HAP-1 (cell line): Measurements from ENCODE around the gene CCND1.
"Not testable (repeated sequence)": the region's sequence is repeated elsewhere in the genome, so short reads cannot be mapped to it uniquely, and the experiment has no call there.

ENCODE experiments used
- DNase-seq, 2 experiments: peaks; one replicate each; pipeline ENCODE4 v3.0.0-alpha.2; 2016 to 2020; ENCODE audit warnings: low spot score in 2 of 2
- H3K27me3 ChIP-seq: fragments of 250-450 bp; sonication (Bioruptor Pico); 2 replicates; pipeline ENCODE4 v1.5.1; 2020; ENCODE audit warnings: low read depth, mild to moderate bottlenecking, moderate library complexity
- H3K36me3 ChIP-seq: fragments of 250-450 bp; sonication (Bioruptor Pico); replicated peaks from 2 replicates; pipeline ENCODE4 v1.5.1; 2020; ENCODE audit warnings: mild to moderate bottlenecking
- H3K4me1 ChIP-seq: fragments of 250-450 bp; sonication (Bioruptor Pico); 2 replicates; pipeline ENCODE4 v1.5.1; 2020; ENCODE audit warnings: mild to moderate bottlenecking
- H3K4me3 ChIP-seq: fragments of 250-450 bp; sonication (Bioruptor Pico); 2 replicates; pipeline ENCODE4 v1.5.1; 2020; ENCODE audit warnings: mild to moderate bottlenecking, moderate library complexity
- H3K9me3 ChIP-seq: fragments of 250-450 bp; sonication (Bioruptor Pico); 2 replicates; pipeline ENCODE4 v1.5.1; 2020; ENCODE audit warnings: mild to moderate bottlenecking, moderate library complexity
- in situ Hi-C: fragments of 300-500 bp; cut with MboI; formaldehyde crosslinking; loops from 3 replicates; pipeline ENCODE4 v1.14.3; 2020; ENCODE audit warnings: low sequenced_read_pairs, inconsistent platforms, mixed read lengths

Gene CCND1

DNA sequence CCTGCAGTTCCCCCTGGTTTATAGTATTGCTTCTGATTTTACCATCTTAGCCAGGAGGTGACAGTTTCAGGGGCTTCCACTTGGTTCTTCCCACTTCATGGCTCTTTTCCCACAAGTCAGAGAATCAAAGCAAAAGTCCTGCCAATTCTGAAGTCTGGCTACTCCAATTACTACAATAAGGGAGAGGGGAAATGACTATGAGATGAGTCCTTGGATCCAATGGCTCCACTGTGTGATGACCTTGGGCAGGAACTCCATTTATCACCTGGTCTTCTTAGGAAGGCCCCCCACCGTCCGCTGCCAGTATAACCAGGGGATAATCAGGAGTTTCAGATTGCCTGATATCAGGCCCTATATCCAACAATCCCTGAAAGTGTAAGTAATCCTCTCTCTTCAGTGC lies 31.6 kb upstream of the CCND1 start:
- Histone ChIP-seq H3K4me3 (no peak overlapping the region), H3K9me3 (no peaks in the 10 kb centered on the region), H3K4me1 (no peaks in the 10 kb centered on the region), H3K27me3 (peaks cover 14% of the 10 kb centered on the region; the same call in 1 of the 2 replicates), H3K36me3 (no peaks in the 10 kb centered on the region)
- in situ Hi-C loops, result no loop called here
- DNase-seq, result no peak

DNA sequence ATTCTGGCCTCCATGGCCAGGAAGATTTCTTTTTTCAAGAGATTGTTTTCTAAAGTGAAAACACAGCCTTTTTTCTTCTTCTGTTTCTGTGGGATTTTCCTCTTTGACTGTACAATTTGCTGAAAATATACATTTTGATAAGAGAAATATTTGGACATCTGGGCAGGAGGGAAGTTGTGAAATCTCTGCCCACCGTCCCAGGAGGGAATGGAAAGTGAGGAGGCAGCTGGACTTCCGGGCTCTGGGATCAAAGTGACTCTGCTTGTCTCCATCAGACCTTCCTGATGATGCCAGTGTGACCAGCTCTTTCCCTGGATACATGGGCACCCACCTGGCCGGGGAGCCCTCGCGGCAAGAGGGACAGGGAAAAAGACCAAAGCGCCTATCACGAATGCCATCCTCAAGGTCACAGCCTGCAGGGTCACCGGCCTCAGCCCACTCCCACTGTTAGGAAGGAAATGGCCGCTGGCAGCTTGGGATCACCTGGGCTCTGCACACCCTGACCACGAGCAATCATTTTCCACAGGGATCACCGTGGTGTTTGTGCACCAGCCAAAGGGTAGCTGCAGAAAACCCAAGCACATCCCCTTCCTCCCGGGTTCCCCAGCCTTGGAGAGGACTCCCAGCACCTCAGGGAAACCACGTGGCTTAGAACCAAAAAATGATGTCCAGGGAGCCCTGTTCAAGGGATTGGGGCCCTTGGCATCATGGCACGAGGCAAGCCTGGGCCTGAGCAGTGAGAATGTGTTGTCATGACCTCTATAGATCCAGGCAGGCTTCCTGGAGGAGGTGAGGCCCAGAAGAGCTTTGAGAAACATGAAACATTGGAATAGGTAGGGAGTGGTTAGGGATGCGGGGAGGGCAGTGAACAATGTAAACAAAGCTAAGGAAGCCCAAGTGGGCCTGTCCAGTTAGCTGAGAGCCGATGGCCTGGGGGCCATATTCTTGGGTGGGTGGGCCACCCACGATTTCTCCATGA lies 29.1 kb upstream of the CCND1 start:
- Histone ChIP-seq H3K4me1 (no peaks in the 10 kb centered on the region), H3K9me3 (no peaks in the 10 kb centered on the region), H3K27me3 (peaks cover 7% of the 10 kb centered on the region; the same call in 1 of the 2 replicates), H3K4me3 (no peak overlapping the region), H3K36me3 (no peaks in the 10 kb centered on the region)
- DNase-seq, result no peak
- in situ Hi-C loops, result no loop called here

DNA sequence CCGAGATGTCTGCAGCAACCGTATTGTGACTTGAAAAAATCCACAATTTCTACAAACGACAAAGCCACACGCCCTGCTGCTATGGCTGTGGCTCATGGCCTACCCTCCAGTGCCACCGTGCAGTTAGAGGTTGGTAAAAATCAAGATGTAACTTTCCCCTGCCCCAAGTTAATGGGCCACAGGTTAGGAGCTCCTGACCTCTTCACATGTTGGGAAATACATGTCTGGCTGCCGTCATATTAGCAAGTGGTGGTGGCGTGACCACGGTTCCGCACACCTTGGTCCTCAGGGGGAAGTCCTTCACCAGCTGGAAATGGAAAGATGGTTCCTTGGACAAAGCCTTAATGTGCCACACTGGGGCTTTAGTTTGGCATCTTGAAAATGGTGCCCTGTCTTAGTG lies 27.4 kb upstream of the CCND1 start:
- Histone ChIP-seq H3K36me3 (no peaks in the 10 kb centered on the region), H3K9me3 (no peaks in the 10 kb centered on the region), H3K4me3 (no peak overlapping the region), H3K27me3 (0 out of 2 replicates have a peak, but pooled peaks cover 3% of the 10 kb centered on the region), H3K4me1 (no peaks in the 10 kb centered on the region)
- DNase-seq, result no peak
- in situ Hi-C loops, result no loop called here

DNA sequence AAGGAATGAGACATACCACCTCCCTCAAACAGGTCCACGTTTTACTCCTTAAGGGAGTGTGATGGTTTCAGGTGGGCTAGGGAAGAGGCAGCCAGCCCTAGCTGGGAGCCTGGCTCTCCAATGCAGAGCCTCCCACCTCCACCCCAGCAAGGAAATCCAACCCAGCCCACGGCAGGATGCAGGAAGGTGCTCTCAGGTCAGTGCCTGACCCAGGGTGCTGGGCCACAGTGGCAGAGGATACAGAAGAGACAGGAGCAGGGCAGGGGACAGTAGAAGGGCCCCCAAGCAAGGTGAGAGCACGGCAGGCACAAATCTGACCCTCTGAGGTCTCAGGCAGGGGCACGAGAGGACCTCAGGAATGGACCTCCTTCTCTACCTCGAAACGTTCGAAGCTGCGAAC lies 26.9 kb upstream of the CCND1 start:
- Histone ChIP-seq H3K27me3 (0 out of 2 replicates have a peak, but pooled peaks cover under 1% of the 10 kb centered on the region), H3K4me3 (no peak overlapping the region), H3K36me3 (no peaks in the 10 kb centered on the region), H3K9me3 (no peaks in the 10 kb centered on the region), H3K4me1 (no peaks in the 10 kb centered on the region)
- no peak for DNase-seq
- in situ Hi-C loops, result no loop called here

DNA sequence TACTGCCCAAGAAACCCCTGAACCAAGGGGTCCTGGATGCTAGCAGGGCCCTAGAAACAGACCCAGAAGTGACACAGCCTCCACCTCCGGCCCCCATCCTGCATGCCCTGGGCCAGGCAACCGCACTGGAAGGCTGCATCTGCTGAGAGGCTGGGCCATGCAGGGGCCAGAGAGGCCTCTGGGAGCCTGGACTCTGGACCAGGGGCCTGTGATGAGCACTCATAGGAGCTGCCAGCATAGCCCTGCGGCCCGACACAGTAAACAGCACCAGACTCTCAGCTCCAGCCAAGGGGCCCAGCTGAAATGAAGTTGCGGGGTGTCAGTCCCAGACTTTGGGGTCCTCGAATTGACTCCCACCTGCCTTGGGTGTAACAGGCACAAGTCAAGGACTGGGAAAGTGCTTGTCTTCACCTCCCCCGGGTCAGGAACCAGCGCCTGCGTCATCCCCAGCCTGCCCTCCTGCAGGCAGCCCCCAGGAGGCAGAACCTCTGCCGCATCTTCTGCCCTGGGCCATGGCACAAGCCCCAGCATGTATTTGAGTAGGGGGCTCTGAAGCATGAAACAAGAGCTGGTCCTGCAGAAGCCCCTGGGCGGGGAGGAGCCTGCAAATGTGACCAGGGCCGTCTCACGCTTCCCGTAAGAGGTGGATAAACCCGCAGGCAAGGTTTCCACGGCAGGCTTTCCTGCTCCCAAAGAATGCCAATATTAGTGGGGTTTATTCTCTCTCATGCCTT lies 25.2 kb upstream of the CCND1 start:
- H3K4me3 ChIP-seq, result no peak overlapping the region

DNA sequence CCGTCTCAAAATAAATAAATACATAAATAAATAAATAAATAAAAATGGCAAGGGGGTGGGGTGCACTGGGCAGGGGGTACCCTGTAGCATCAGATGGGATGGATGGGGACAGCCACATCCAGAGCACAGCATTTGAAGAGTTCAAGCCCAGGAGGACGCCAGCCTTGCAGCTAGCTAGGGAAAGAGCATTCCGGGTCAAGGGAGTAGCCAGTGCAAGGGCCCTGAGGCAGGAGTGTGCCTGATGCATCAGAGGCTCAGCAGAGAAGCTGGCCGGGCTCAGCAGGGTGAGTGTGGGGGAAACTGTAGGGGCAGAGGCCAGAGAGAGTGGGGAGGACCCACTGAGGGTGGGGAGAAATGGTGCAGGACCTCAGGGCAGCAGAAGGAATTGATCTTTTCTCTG lies 23.7 kb upstream of the CCND1 start:
- DNase-seq, result no peak
- H3K4me1 ChIP-seq, result no peaks in the 10 kb centered on the region
- H3K4me3 ChIP-seq, result no peak overlapping the region
- 0 out of 2 replicates have a peak, but pooled peaks cover 2% of the 10 kb centered on the region for H3K27me3 ChIP-seq
- H3K36me3 ChIP-seq, result no peaks in the 10 kb centered on the region
- no peaks in the 10 kb centered on the region for H3K9me3 ChIP-seq
- in situ Hi-C loops, result no loop called here

More for the DNA sequence above, 25.2 kb upstream of the CCND1 start:
- no peak for DNase-seq
- no peaks in the 10 kb centered on the region for H3K27me3 ChIP-seq
- H3K9me3 ChIP-seq, result no peaks in the 10 kb centered on the region
- H3K36me3 ChIP-seq, result no peaks in the 10 kb centered on the region
- H3K4me1 ChIP-seq, result no peaks in the 10 kb centered on the region
- in situ Hi-C loops, result no loop called here

DNA sequence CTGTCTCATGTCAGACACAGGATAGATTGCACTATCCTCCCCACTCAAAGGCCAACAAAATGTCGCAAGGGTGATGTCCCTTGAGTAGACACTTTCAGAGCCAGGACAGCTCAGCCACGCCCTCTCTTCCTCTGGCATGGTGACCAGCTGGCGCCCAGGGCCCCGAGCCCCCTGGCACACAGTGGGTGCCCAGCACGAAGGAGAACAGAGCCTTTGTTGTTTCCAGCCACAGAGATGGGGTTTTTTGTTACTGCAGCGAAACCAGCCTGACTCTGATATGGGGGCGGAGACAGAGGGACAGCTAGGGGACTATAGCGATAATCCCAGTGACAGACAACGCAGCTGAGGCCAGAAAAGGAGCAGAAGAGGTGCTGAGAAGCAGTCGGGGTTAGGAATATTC lies 23.3 kb upstream of the CCND1 start:
- in situ Hi-C loops, result no loop called here
- Histone ChIP-seq H3K4me1 (no peaks in the 10 kb centered on the region), H3K9me3 (no peaks in the 10 kb centered on the region), H3K27me3 (0 out of 2 replicates have a peak, but pooled peaks cover 4% of the 10 kb centered on the region), H3K4me3 (no peak overlapping the region), H3K36me3 (no peaks in the 10 kb centered on the region)
- DNase-seq, result no peak

DNA sequence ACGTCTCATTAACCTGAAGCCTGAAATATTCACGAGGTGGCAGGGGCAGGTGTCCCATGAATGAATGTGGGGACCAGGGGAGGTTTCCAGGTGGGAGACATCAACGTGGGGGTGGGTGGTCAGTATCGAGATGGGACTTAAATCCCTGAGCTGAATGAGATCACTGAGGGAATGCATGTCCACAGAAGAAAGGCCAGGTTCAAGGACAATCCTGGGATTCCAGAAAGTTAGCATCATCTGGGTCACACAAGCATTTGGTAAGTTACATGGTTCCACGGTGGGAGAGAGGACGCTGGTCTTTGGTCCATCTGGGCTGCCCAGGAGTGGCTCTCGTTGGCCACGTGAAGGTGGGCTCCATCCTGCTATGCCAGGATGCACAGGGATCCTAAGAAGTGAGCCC lies 22.7 kb upstream of the CCND1 start:
- in situ Hi-C loops, result no loop called here
- peaks cover 7% of the 10 kb centered on the region; the same call in 1 of the 2 replicates for H3K27me3 ChIP-seq
- no peaks in the 10 kb centered on the region for H3K4me1 ChIP-seq
- no peaks in the 10 kb centered on the region for H3K9me3 ChIP-seq
- no peaks in the 10 kb centered on the region for H3K36me3 ChIP-seq
- H3K4me3 ChIP-seq, result no peak overlapping the region
- no peak for DNase-seq

DNA sequence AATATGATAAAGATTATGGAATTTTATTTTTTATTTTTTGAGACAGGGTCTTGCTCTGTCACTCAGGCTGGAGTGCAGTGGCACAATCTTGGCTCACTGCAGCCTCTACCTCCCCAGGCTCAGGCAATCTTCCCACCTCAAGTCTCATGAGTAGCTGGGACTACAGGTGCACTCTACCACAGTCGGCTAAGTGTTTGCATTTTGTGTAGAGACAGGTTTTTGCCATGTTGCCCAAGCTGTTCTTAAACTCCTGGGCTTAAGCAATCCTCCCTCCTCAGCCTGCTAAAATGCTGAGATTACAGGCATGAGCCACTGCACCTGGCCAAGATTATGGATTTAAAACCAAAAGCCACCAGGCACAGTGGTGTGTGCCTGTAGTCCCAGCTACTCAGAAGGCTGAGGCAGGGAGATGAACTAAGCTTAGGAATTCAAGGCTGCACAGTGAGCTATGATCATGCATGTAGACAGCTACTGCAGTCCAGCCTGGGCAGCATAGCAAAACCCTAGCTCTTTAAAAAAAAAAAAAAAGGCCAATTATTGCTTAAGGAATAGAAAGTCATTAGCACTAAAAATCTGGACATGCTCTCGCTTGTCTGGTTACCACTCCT lies 20.2 kb upstream of the CCND1 start:
- in situ Hi-C loops, result no loop called here
- Histone ChIP-seq H3K4me1 (no peaks in the 10 kb centered on the region), H3K27me3 (peaks cover 23% of the 10 kb centered on the region), H3K4me3 (no peak overlapping the region), H3K36me3 (no peaks in the 10 kb centered on the region), H3K9me3 (no peaks in the 10 kb centered on the region)
- DNase-seq, result no peak

DNA sequence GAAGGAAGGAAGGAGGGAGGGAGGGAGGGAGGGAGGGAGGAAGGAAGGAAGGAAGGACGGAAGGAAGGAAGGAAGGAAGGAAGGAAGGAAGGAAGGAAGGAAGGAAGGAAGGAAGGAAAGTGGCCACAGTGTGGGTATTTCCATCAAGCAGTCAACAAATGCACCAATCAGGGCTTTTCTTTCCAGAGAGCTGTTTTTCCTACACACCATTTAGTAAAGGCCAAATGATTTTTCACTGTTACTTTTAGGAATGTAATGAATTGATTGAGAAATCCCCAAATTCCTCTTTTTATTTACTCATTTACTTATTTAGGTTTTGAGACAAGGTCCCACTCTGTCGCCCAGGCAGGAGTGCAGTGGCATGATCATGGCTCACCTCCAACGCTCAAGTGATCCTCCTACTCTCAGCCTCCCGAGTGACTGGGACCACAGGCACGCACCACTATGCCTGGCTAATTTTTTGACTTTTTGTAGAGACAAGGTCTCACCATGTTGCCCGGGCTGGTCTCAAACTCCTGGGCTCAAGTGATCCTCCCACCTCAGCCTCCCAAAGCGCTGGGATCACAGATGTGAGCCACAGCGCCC lies 18.8 kb upstream of the CCND1 start:
- H3K4me3 ChIP-seq, H3K9me3 ChIP-seq, H3K36me3 ChIP-seq, in situ Hi-C loops, DNase-seq, H3K4me1 ChIP-seq: not testable (repeated sequence)
- H3K27me3 ChIP-seq, result peaks cover 23% of the 10 kb centered on the region

DNA sequence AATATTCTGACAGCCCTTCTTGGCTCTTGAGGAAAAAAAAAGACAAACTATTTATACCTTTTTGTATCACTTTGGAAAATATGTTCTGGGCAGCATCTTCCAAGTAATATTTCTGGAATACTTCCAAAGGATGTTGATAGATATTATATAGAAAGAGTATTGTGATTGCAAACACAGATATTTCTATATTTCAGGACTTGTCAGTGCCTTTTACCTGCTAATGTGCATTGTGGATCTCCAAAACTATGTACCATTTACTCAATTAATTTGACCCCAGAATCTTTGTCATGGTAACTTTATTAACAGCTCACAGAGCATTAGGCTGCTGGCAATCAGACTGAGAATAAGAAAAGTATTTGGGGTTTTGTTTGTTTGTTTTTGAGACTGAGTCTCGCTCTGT lies 16.7 kb upstream of the CCND1 start:
- Histone ChIP-seq H3K4me3 (no peak overlapping the region), H3K9me3 (no peaks in the 10 kb centered on the region), H3K36me3 (no peaks in the 10 kb centered on the region), H3K27me3 (peaks cover 23% of the 10 kb centered on the region), H3K4me1 (no peaks in the 10 kb centered on the region)
- no peak for DNase-seq
- in situ Hi-C loops, result no loop called here

DNA sequence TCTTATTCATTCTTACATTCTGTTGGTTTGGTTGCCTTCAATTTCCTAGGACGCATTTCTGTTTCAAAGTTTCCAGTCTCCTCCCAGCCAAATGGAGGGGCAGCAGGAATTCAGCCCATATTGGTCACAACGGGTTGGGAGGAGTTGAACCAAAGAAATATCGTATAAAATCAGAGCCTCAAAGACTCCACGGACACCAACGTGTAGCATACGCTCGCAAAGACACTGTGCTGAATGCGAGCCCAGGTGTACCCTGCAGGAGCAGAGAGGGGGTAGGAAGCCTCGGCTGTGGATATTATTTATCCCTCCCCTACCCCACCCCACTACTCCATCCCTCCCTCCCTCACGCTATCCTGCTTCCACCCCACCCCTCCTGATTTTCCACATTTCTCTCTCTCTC lies 15.5 kb upstream of the CCND1 start:
- Histone ChIP-seq H3K27me3 (peaks cover 23% of the 10 kb centered on the region), H3K36me3 (no peaks in the 10 kb centered on the region), H3K9me3 (no peaks in the 10 kb centered on the region), H3K4me3 (no peak overlapping the region), H3K4me1 (no peaks in the 10 kb centered on the region)
- DNase-seq, result no peak
- in situ Hi-C loops, result no loop called here

DNA sequence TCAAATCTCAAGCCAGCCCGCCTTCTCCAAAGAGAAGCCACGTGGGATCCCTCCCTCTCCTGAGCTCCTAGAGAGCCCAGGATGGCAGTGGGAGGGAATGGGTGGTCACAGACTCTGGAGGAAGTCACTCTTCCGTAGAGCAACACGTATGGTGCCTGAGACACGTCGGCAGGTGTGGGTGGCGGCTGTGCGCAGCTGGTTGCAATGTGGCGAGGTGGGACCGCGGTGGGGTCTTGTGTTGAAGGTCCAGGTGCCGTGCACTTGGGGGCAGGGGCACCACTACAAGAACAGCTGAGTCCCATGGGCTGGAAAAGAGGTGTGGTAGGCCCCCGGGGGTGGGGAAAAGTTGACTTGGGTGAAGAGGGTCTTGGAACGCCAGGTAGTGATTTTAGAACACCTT lies 13.4 kb upstream of the CCND1 start:
- Histone ChIP-seq H3K36me3 (no peaks in the 10 kb centered on the region), H3K4me1 (no peaks in the 10 kb centered on the region), H3K4me3 (no peak overlapping the region), H3K9me3 (no peaks in the 10 kb centered on the region), H3K27me3 (peaks cover 20% of the 10 kb centered on the region)
- in situ Hi-C loops, result no loop called here
- DNase-seq, result no peak
